CD4-positive, alpha-beta T cell treated with Interleukin-10 for 1 hour (primary cell): ENCODE measurements around the gene TFAP2E.
A peak's percentile ranks its signal among the peaks of the same experiment; 100 is the strongest.
"Not testable (repeated sequence)": the region's sequence is repeated elsewhere in the genome, so short reads cannot be mapped to it uniquely, and the experiment has no call there.

ENCODE experiments used
- DNase-seq: peaks from one replicate; pipeline ENCODE4 v3.0.0-alpha.2; 2020

The TFAP2E gene

GRCh38 chr1:35574655-35575415 lies 1.7 kb downstream of the TFAP2E start:
- DNase-seq, result no peak

GRCh38 chr1:35575416-35575958 lies 2.4 kb downstream of the TFAP2E start:
- no peak for DNase-seq

GRCh38 chr1:35576061-35576765 lies 3.1 kb downstream of the TFAP2E start:
- no peak for DNase-seq

GRCh38 chr1:35576766-35577070 lies 3.6 kb downstream of the TFAP2E start:
- DNase-seq, result not testable (repeated sequence)

- peak; percentile 68 for DNase-seq
Measured at GRCh38 chr1:35577071-35577998, 4.2 kb downstream of the TFAP2E start.

GRCh38 chr1:35580949-35581388 lies 7.9 kb downstream of the TFAP2E start:
- DNase-seq, result no peak

GRCh38 chr1:35581621-35582020 lies 8.5 kb downstream of the TFAP2E start:
- DNase-seq, result not testable (repeated sequence)

GRCh38 chr1:35585281-35585680 lies 12.2 kb downstream of the TFAP2E start:
- no peak for DNase-seq

GRCh38 chr1:35585805-35586204 lies 12.7 kb downstream of the TFAP2E start:
- not testable (repeated sequence) for DNase-seq

GRCh38 chr1:35586808-35587207 lies 13.7 kb downstream of the TFAP2E start:
- DNase-seq, result no peak

GRCh38 chr1:35587736-35588135 lies 14.6 kb downstream of the TFAP2E start:
- no peak for DNase-seq

GRCh38 chr1:35588197-35588910 lies 15.2 kb downstream of the TFAP2E start:
- DNase-seq, result no peak

GRCh38 chr1:35589516-35590427 lies 16.7 kb downstream of the TFAP2E start:
- DNase-seq, result no peak

- no peak for DNase-seq
Measured at GRCh38 chr1:35590476-35591040, 17.4 kb downstream of the TFAP2E start.

- no peak for DNase-seq
Measured at GRCh38 chr1:35591211-35591610, 18.1 kb downstream of the TFAP2E start.

GRCh38 chr1:35592991-35593769 lies 20.1 kb downstream of the TFAP2E start:
- no peak for DNase-seq

- no peak for DNase-seq
Measured at GRCh38 chr1:35594005-35594760, 21.1 kb downstream of the TFAP2E start.

- DNase-seq, result no peak
Measured at GRCh38 chr1:35595684-35596083, 22.6 kb downstream of the TFAP2E start.

- no peak for DNase-seq
Measured at GRCh38 chr1:35597870-35598269, 24.8 kb downstream of the TFAP2E start.
